ENCODE results near the gene FAM163B. TPM values are rescaled to one million over a fixed set of nuclear protein-coding genes. Genes with fewer than 3 reads are reported as not detected.
"Not testable (repeated sequence)": the region's sequence is repeated elsewhere in the genome, so short reads cannot be mapped to it uniquely, and the experiment has no call there.

The FAM163B gene
- total and polyA plus RNA-seq, 2 of the 8 experiments (the other 6 are each of a cell fraction or from before 2014, with no cell fraction given): 0.63 to 1.0 TPM

- CTCF ChIA-PET (ENCODE audit: partially characterized antibody); H3K36me3 ChIP-seq (ENCODE audit: control insufficient read depth in 2 of 4, insufficient read depth in 4 of 4, low read length in 3 of 4); H3K27me3 ChIP-seq (replicated peaks in 1 of 4; ENCODE audit: control insufficient read depth in 3 of 4, extremely low read depth in 1 of 4, insufficient read depth in 3 of 4, low read length in 3 of 4); H3K27ac ChIP-seq (ENCODE audit: low read depth, low read length); H3K56ac ChIP-seq (replicated peaks; ENCODE audit: insufficient read length, low read depth, low read length); H3K9me3 ChIP-seq (ENCODE audit: insufficient read depth in 2 of 2, low read depth in 1 of 2, low read length in 1 of 2); H3K79me2 ChIP-seq (ENCODE audit: control insufficient read depth in 1 of 2, insufficient read depth in 2 of 2, low read length in 2 of 2); H3K4me2 ChIP-seq (ENCODE audit: insufficient read depth in 1 of 2, low read depth in 2 of 2, low read length in 2 of 2); H3K18ac ChIP-seq (ENCODE audit: extremely low read depth, low read length); POLR2A ChIA-PET (ENCODE audit: partially characterized antibody); H4K5ac ChIP-seq (ENCODE audit: insufficient read length, low read depth, low read length); H2AK5ac ChIP-seq (ENCODE audit: low read depth, low read length); H3K14ac ChIP-seq (ENCODE audit: insufficient read length); H2BK20ac ChIP-seq (ENCODE audit: low read length); H3K4ac ChIP-seq (replicated peaks; ENCODE audit: insufficient read length, low read depth, low read length); H4K8ac ChIP-seq (ENCODE audit: extremely low read depth, insufficient read depth, low read length); H3K79me1 ChIP-seq (ENCODE audit: low read depth, low read length); H2BK120ac ChIP-seq (replicated peaks; ENCODE audit: low read depth, low read length); H3K4me3 ChIP-seq (ENCODE audit: extremely low read depth in 1 of 4, insufficient read depth in 2 of 4, low read depth in 3 of 4, low read length in 4 of 4); H2BK12ac ChIP-seq (ENCODE audit: low read depth, low read length); H4K20me1 ChIP-seq (replicated peaks in 1 of 2; ENCODE audit: control insufficient read depth in 1 of 2, insufficient read depth in 2 of 2, low read length in 2 of 2); H3K23ac ChIP-seq (ENCODE audit: insufficient read length); H4K91ac ChIP-seq (replicated peaks; ENCODE audit: insufficient read length, low read length); H2AFZ ChIP-seq (ENCODE audit: low read length); H2BK15ac ChIP-seq (ENCODE audit: low read length); FAIRE-seq; H3K23me2 ChIP-seq (ENCODE audit: low read depth, low read length); H2BK5ac ChIP-seq (ENCODE audit: low read depth, low read length); H3K9ac ChIP-seq (replicated peaks in 1 of 4; ENCODE audit: extremely low read depth in 1 of 4, low read depth in 3 of 4, low read length in 3 of 4); DNase-seq (ENCODE audit: low read depth in 1 of 2, low spot score in 2 of 2): not testable (repeated sequence)
- H3K4me1 ChIP-seq (replicated peaks in 1 of 4; ENCODE audit: control insufficient read depth in 3 of 4, insufficient read depth in 4 of 4, low read length in 3 of 4): peaks cover 2 to 14% (median 6%) of the 10 kb centered on the region in 4 experiments; a peak in 6 of 7 replicates
These were observed 45.4 kb downstream of the FAM163B start for GRCh38 chr9:133563814-133564213.

Data from H1 (cell line).